Measurements from ENCODE around the gene CABLES2.
"Not testable (repeated sequence)": the region's sequence is repeated elsewhere in the genome, so short reads cannot be mapped to it uniquely, and the experiment has no call there.

Gene CABLES2

GRCh38 chr20:62374331-62375152 is 32.5 kb downstream of the CABLES2 start:
- in situ Hi-C loops (cut with MboI; ENCODE audit: low sequenced_read_pairs): no loop called here

- in situ Hi-C loops (cut with MboI; ENCODE audit: low sequenced_read_pairs): not testable (repeated sequence)
These were observed 33.4 kb downstream of the CABLES2 start for GRCh38 chr20:62373631-62374179.

- in situ Hi-C loops (cut with MboI; ENCODE audit: low sequenced_read_pairs): no loop called here
These were observed 34.8 kb downstream of the CABLES2 start for GRCh38 chr20:62372042-62372993.

- in situ Hi-C loops (cut with MboI; ENCODE audit: low sequenced_read_pairs): no loop called here
These were observed 35.5 kb downstream of the CABLES2 start for GRCh38 chr20:62371588-62372041.

- in situ Hi-C loops (cut with MboI; ENCODE audit: low sequenced_read_pairs): no loop called here
These were observed 36.1 kb downstream of the CABLES2 start for GRCh38 chr20:62370807-62371587.

- in situ Hi-C loops (cut with MboI; ENCODE audit: low sequenced_read_pairs): no loop called here
These were observed 36.8 kb downstream of the CABLES2 start for GRCh38 chr20:62370115-62370806.

- in situ Hi-C loops (cut with MboI; ENCODE audit: low sequenced_read_pairs): no loop called here
These were observed 37.3 kb downstream of the CABLES2 start for GRCh38 chr20:62369815-62370114.

GRCh38 chr20:62368976-62369814 is 37.9 kb downstream of the CABLES2 start:
- in situ Hi-C loops (cut with MboI; ENCODE audit: low sequenced_read_pairs): no loop called here

GRCh38 chr20:62368392-62368975 is 38.6 kb downstream of the CABLES2 start:
- in situ Hi-C loops (cut with MboI; ENCODE audit: low sequenced_read_pairs): no loop called here

- in situ Hi-C loops (cut with MboI; ENCODE audit: low sequenced_read_pairs): no loop called here
These were observed 39.3 kb downstream of the CABLES2 start for GRCh38 chr20:62367633-62368391.

- in situ Hi-C loops (cut with MboI; ENCODE audit: low sequenced_read_pairs): no loop called here
These were observed 39.9 kb downstream of the CABLES2 start, which contains the start of gene LAMA5 for GRCh38 chr20:62367136-62367632. LAMA5 (minus strand) TSS chr20:62367312; CDS start chr20:62367245, 67 bp downstream.

GRCh38 chr20:62366370-62367135 is 40.5 kb downstream of the CABLES2 start:
- in situ Hi-C loops (cut with MboI; ENCODE audit: low sequenced_read_pairs): no loop called here

GRCh38 chr20:62365814-62366369 is 41.2 kb downstream of the CABLES2 start:
- in situ Hi-C loops (cut with MboI; ENCODE audit: low sequenced_read_pairs): no loop called here

GRCh38 chr20:62364911-62365736 is 42.0 kb downstream of the CABLES2 start:
- in situ Hi-C loops (cut with MboI; ENCODE audit: low sequenced_read_pairs): no loop called here

GRCh38 chr20:62363920-62364851 is 42.9 kb downstream of the CABLES2 start:
- in situ Hi-C loops (cut with MboI; ENCODE audit: low sequenced_read_pairs): no loop called here

Data from HL-60/S4 treated with phorbol 12-myristate 13-acetate at 8.2 ng/mL for 4 days and 3 days (cell line).